VCaP (cell line): ENCODE results near the gene FAM43B.

Source experiments
- H3K27ac ChIP-seq: fragments of 450-650 bp; 2 replicates; pipeline ENCODE4 v1.5.1; 2017
- TF ChIP-seq, protein P1 (sequence below): fragments of 450-650 bp; conservative IDR thresholded peaks from 2 replicates; pipeline ENCODE4 v1.5.1; 2017; ENCODE audit warnings: mild to moderate bottlenecking, moderate library complexity

Gene FAM43B

DNA sequence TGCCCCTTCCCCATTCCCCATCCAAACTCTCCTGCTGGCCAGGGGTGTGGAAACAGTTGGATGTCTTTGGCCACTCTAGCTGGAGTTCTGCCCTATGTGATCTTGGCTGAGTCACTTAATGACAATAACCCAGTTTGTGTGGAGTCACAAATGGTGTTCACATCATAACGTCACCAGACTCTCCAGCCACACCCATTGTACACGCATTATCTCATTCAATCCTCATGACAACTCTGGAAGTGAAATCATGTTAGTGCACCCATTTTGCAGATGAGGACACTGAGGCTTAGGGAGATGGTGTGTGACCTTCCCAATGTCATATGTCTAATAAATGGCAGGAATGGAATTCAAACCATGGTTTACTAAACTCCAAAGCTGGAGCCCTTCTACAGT is 35.3 kb downstream of the FAM43B start:
- TF ChIP-seq, protein P1, sequence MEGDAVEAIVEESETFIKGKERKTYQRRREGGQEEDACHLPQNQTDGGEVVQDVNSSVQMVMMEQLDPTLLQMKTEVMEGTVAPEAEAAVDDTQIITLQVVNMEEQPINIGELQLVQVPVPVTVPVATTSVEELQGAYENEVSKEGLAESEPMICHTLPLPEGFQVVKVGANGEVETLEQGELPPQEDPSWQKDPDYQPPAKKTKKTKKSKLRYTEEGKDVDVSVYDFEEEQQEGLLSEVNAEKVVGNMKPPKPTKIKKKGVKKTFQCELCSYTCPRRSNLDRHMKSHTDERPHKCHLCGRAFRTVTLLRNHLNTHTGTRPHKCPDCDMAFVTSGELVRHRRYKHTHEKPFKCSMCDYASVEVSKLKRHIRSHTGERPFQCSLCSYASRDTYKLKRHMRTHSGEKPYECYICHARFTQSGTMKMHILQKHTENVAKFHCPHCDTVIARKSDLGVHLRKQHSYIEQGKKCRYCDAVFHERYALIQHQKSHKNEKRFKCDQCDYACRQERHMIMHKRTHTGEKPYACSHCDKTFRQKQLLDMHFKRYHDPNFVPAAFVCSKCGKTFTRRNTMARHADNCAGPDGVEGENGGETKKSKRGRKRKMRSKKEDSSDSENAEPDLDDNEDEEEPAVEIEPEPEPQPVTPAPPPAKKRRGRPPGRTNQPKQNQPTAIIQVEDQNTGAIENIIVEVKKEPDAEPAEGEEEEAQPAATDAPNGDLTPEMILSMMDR, result no peak
- H3K27ac ChIP-seq, result no peak overlapping the region

DNA sequence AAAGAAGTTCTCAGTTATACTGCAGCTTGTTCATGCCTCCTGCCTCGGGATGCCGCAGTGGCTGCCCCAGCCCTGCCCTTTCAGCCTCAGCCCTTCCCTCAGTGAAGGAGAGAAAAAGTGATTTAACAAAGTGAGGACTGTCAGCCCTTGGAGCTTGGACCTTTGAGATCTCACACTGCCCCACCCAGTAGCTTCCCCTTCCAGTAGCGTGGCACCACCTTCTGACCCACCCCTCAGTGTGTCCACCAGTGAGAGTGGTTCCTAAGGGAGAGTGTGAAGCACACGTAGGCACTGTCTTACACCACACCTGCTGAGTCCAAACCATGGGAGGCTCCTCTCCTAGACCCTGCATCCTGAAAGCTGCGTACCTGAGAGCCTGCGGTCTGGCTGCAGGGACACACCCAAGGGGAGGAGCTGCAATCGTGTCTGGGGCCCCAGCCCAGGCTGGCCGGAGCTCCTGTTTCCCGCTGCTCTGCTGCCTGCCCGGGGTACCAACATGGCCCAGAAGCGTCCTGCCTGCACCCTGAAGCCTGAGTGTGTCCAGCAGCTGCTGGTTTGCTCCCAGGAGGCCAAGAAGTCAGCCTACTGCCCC is 36.4 kb downstream of the FAM43B start, which contains the start of gene CDA:
TSS of gene CDA (plus strand) at position 464 of the 592 bp plus-strand sequence. CDS start at position 497, 33 bp downstream.
- TF ChIP-seq, protein P1, result no peak
- no peak within 1 kb of the TSS for H3K27ac ChIP-seq

DNA sequence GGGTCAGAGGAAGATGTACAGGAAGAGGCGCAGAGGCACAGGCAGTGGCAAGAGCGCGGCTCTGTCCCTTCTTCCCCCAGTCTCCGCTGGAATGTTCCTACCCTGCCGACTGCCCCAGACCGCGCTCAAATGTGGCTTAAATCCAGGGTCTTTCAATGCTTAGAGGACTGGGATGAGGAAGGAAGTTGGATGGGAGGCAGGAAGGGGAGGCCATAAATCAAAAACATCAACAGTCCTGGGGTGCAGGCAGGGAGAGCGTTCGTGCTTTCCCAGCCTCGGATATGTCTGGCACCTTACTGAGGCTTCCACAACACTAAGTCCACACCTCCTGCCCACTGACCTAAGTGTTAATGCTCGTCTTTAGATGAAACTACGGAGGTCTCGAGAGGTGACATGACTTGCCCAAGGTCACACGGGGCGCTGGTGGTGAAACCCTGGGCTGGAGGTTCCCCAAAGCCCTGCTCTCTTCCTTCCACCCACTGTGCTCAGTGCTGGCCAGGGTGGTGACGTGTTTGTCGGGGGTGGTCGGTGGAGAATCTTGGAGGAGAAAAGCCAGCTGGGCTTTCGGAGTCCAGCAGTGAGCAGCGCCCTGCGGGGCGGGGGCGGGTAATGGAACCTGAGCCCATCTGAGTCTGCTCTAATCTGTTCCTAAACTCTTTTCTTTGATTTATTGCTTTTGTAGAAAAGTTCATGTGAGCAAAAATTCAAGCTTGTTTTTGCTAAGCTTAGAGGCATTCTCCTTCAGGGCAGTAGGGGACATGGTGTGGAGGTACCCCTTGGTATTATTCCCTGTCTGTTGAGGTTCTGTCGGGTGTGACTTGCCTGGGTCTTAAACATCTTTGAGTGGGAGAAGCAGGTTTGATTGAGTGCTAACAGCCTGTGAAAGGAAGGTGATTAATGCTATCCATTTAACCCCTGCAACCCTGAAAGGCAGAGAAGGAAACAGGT is 37.2 kb downstream of the FAM43B start:
- TF ChIP-seq, protein P1, result no peak
- no peak overlapping the region for H3K27ac ChIP-seq

DNA sequence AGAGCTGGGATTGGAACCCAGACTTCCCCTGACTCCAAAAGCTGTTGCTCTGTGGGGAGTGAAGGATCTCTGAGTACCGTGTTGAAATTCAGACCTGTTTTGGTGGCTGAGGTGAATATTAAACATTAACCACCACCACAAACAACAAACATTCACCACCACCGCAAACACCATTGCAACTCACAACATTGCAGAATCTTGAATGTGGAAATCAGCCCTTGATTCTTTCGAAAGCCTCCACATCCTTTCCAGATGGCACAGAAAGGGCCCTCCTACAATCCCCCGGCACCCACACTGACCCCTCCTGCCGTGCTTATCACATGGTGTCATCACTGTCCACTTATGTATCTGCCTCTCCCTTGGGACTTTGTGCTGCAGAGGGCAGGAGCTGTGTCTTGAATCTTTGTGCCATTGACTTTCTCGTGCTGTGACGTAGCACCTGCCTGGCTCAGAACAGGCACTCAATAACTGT is 38.0 kb downstream of the FAM43B start:
- TF ChIP-seq, protein P1, result no peak
- H3K27ac ChIP-seq, result no peak overlapping the region

DNA sequence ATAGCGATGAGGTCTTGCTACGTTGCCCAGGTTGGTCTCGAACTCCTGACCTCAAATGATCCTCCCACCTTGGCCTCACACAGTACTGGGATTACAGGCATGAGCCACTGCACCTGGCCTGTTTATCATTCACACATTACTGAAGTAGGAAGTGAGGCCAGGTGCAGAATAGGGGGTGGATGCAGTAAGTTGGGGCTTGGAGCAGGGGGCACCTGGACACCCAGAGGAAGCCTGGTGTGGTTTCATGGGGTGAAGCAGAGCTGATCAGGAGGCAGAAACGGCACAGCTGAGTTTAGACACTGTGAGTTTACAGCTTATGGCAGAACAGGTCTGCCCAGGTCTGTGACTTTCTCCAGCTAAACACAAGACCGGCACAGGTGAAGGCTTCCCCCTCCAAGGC is 41.4 kb downstream of the FAM43B start:
- TF ChIP-seq, protein P1, result no peak
- H3K27ac ChIP-seq, result peak overlapping the region; percentile 46

DNA sequence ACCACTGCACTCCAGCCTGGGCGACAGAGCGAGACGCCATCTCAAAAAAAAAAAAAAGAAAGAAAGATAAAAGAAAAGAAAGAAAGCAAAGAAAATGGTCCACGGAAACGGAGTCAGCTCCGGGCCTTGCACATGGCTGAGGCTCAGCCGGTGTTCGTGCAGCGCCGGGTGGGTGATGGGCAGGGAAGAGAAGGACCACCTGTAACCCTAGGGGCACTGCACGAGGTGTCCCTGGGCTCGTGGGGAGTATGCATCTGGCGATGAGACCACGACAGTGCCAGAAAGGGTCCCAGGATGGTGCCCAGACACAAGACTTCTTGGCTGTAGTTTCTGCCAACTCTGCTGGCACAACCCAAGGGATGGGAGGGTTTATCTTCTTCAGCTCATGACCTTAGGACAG is 42.4 kb downstream of the FAM43B start:
- TF ChIP-seq, protein P1, result no peak
- H3K27ac ChIP-seq, result no peak overlapping the region

DNA sequence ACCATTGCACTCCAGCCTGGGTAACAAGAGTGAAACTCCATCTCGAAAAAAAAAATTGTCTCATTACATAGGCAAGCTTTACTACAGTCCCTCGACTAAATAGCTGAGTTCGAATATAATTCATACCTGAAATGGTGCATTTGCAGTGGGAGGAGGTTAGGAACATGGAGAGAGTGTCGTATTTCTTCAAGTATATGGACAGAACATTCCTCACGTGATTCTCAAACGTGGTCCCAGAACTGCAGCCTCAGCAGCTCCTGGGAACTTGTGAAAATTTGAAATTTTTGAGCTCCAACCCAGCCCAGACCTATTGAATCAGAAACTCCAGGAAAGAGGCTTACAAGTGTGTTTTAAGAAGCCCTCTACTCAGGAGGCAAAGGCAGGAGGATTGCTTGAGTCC is 43.7 kb downstream of the FAM43B start:
- no peak overlapping the region for H3K27ac ChIP-seq
- TF ChIP-seq, protein P1, result no peak
